Endodermal cell (in vitro differentiated cells): ENCODE data around the gene CYP26B1. TPM values are rescaled to one million over a fixed set of nuclear protein-coding genes. Genes with fewer than 3 reads are reported as not detected.

Source experiments
- DNase-seq: peaks from one replicate; pipeline ENCODE4 v3.0.0-alpha.2; 2017
- H3K27ac ChIP-seq: 2 replicates; pipeline ENCODE4 v1.5.1; 2013; ENCODE audit warnings: mild to moderate bottlenecking, low read depth, low read length, moderate library complexity
- H3K27me3 ChIP-seq: 2 replicates; pipeline ENCODE4 v1.6.1; 2013; ENCODE audit warnings: mild to moderate bottlenecking, low read length, moderate library complexity; ENCODE audit not compliant: insufficient read depth, control insufficient read depth, poor library complexity, severe bottlenecking
- H3K36me3 ChIP-seq: 2 replicates; pipeline ENCODE4 v1.7.0; 2013; ENCODE audit warnings: mild to moderate bottlenecking, low read length, moderate library complexity; ENCODE audit not compliant: control insufficient read depth, insufficient read depth
- H3K4me1 ChIP-seq: one replicate; pipeline ENCODE4 v1.7.0; 2013; ENCODE audit warnings: low read length; ENCODE audit not compliant: control insufficient read depth, insufficient read depth
- H3K4me3 ChIP-seq: 2 replicates; pipeline ENCODE4 v1.5.1; 2013; ENCODE audit warnings: mild to moderate bottlenecking, low read length, moderate library complexity
- H3K9ac ChIP-seq: 2 replicates; pipeline ENCODE4 v1.6.1; 2013; ENCODE audit warnings: mild to moderate bottlenecking, low read length, moderate library complexity; ENCODE audit not compliant: poor library complexity, severe bottlenecking; ENCODE audit errors: extremely low read depth
- H3K9me3 ChIP-seq: 2 replicates; pipeline ENCODE4 v1.6.1; 2013; ENCODE audit warnings: mild to moderate bottlenecking, low read length, moderate library complexity; ENCODE audit not compliant: control insufficient read depth
- H3K27ac Mint-ChIP-seq: 2 replicates; pipeline ENCODE4 v1.8.0; 2020; ENCODE audit warnings: mixed read lengths
- H3K27me3 Mint-ChIP-seq: 2 replicates; pipeline ENCODE4 v1.8.0; 2021; ENCODE audit warnings: mild to moderate bottlenecking, mixed read lengths; ENCODE audit not compliant: insufficient read depth
- H3K36me3 Mint-ChIP-seq: 2 replicates; pipeline ENCODE4 v1.8.0; 2020; ENCODE audit warnings: low read depth, mixed read lengths
- H3K4me1 Mint-ChIP-seq: 2 replicates; pipeline ENCODE4 v1.8.0; 2020; ENCODE audit warnings: mixed read lengths
- H3K4me3 Mint-ChIP-seq: 2 replicates; pipeline ENCODE4 v1.8.0; 2020; ENCODE audit warnings: mild to moderate bottlenecking, moderate library complexity, mixed read lengths
- H3K9me3 Mint-ChIP-seq: 2 replicates; pipeline ENCODE4 v1.8.0; 2020; ENCODE audit warnings: mild to moderate bottlenecking, mixed read lengths
- WGBS, 2 experiments: methylation state at CpG; one replicate each; pipeline versions ENCODE4 v1.1.5 to v1.1.7; 2013; ENCODE audit warnings: missing lambda C conversion rate in 2 of 2, mixed read lengths in 1 of 2; ENCODE audit not compliant: insufficient coverage in 1 of 2, insufficient read length in 1 of 2; 5-methylcytosine and 5-hydroxymethylcytosine counted together
- total RNA-seq, 2 donors: library from RNA; stranded (reverse); fragmentation: NEBNext Ultra II Directional in 1 of 2; extraction: Animal tissue kit (Norgen Biotek cat#: 25700) in 1 of 2; gene quantifications; 2 replicates in 1 of 2; 3 replicates in 1 of 2; pipeline ENCODE4 v1.2.1, GENCODE V29; 2021
- TF ChIP-seq, protein P1 (sequence below): fragments of 200-600 bp; sonication (generic); conservative IDR thresholded peaks from 2 replicates; pipeline ENCODE4 v1.5.0; 2021; ENCODE audit warnings: antibody characterized with exemption, mild to moderate bottlenecking

Gene CYP26B1
- total RNA-seq, 2 donors from 2014 or later, result 0.09 to 0.91 TPM

DNA sequence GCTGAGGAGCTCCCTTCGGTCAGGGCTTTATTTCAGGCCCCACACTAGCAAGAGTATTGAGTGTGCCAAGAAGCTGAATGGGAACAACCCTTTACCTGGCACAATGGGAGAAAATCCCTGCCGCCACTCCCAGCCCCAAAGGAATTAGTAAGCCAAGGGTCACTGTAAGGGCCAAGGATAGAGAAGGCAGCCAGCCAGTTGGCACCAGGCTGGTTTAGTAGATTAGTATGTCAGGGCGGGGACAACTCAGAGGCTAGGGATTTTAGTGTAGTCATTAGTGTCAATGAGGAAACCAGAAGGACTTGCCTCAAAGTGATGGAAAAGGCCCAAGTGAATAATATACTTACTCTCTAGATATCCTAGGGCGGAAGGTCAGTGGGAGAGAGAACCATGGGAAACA, 34.9 kb upstream of the CYP26B1 start:
- no peaks in the 10 kb centered on the region for H3K27me3 Mint-ChIP-seq
- Histone ChIP-seq H3K27me3 (no peaks in the 10 kb centered on the region), H3K4me3 (no peak overlapping the region), H3K4me1 (no peaks in the 10 kb centered on the region), H3K9ac (no peak overlapping the region), H3K36me3 (peaks cover 18% of the 10 kb centered on the region), H3K9me3 (peaks cover 5% of the 10 kb centered on the region), H3K27ac (no peak overlapping the region)
- no peaks in the 10 kb centered on the region for H3K9me3 Mint-ChIP-seq
- H3K4me3 Mint-ChIP-seq, result no peak overlapping the region
- TF ChIP-seq, protein P1, sequence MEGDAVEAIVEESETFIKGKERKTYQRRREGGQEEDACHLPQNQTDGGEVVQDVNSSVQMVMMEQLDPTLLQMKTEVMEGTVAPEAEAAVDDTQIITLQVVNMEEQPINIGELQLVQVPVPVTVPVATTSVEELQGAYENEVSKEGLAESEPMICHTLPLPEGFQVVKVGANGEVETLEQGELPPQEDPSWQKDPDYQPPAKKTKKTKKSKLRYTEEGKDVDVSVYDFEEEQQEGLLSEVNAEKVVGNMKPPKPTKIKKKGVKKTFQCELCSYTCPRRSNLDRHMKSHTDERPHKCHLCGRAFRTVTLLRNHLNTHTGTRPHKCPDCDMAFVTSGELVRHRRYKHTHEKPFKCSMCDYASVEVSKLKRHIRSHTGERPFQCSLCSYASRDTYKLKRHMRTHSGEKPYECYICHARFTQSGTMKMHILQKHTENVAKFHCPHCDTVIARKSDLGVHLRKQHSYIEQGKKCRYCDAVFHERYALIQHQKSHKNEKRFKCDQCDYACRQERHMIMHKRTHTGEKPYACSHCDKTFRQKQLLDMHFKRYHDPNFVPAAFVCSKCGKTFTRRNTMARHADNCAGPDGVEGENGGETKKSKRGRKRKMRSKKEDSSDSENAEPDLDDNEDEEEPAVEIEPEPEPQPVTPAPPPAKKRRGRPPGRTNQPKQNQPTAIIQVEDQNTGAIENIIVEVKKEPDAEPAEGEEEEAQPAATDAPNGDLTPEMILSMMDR, result no peak
- 98 to 100% methylated on average over 3 to 4 of the region's 4 CpGs for WGBS, 2 experiments
- H3K4me1 Mint-ChIP-seq, result no peaks in the 10 kb centered on the region
- H3K36me3 Mint-ChIP-seq, result peaks cover 43% of the 10 kb centered on the region
- no peak overlapping the region for H3K27ac Mint-ChIP-seq
- no peak for DNase-seq

GRCh38 chr2:72181616-72182015, 34.0 kb upstream of the CYP26B1 start:
- TF ChIP-seq, protein P1, result no peak
- H3K36me3 ChIP-seq, result peaks cover 27% of the 10 kb centered on the region
- H3K9me3 Mint-ChIP-seq, result no peaks in the 10 kb centered on the region
- H3K36me3 Mint-ChIP-seq, result peaks cover 43% of the 10 kb centered on the region
- no peaks in the 10 kb centered on the region for H3K27me3 Mint-ChIP-seq
- no peak overlapping the region for H3K4me3 ChIP-seq
- no peak for DNase-seq
- no peaks in the 10 kb centered on the region for H3K4me1 ChIP-seq
- H3K4me3 Mint-ChIP-seq, result no peak overlapping the region
- H3K9ac ChIP-seq, result no peak overlapping the region
- H3K27me3 ChIP-seq, result no peaks in the 10 kb centered on the region
- H3K9me3 ChIP-seq, result no peaks in the 10 kb centered on the region
- H3K27ac Mint-ChIP-seq, result no peak overlapping the region
- WGBS, 2 experiments, result 94% methylated on average over 2 of the region's 2 CpGs; no CpG with 5 or more reads in 1 of the 2 experiments
- H3K27ac ChIP-seq, result no peak overlapping the region
- H3K4me1 Mint-ChIP-seq, result no peaks in the 10 kb centered on the region

DNA sequence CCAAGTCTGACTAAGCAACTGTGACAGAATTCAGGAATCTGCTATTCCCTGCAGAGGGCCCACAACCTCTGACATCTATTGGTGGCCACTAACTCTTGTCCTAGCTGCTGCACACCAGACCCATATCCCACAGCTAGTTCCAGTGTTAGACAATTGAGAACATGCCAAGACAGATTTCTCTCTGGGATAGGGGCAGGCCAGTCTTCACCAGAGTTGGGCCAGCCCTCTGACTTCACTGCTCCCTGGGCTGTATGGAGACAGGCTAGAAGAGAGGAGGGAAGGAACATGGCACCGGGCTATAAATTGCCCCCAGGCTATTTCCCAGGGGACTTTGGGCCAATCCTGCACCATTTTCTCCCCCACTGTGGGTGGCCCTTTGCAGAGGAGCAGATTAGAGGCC, 32.7 kb upstream of the CYP26B1 start:
- no peak overlapping the region for H3K27ac ChIP-seq
- H3K27me3 ChIP-seq, result no peaks in the 10 kb centered on the region
- TF ChIP-seq, protein P1, result no peak
- Mint-ChIP-seq H3K36me3 (peaks cover 49% of the 10 kb centered on the region), H3K27me3 (no peaks in the 10 kb centered on the region), H3K9me3 (no peaks in the 10 kb centered on the region), H3K4me3 (no peak overlapping the region), H3K4me1 (no peaks in the 10 kb centered on the region), H3K27ac (no peak overlapping the region)
- no peaks in the 10 kb centered on the region for H3K4me1 ChIP-seq
- peaks cover 32% of the 10 kb centered on the region for H3K36me3 ChIP-seq
- H3K9me3 ChIP-seq, result no peaks in the 10 kb centered on the region
- no peak for DNase-seq
- H3K9ac ChIP-seq, result no peak overlapping the region
- WGBS, 2 experiments, result 100% methylated on average over 1 of the region's 1 CpG; no CpG with 5 or more reads in 1 of the 2 experiments
- H3K4me3 ChIP-seq, result no peak overlapping the region
